Mucosa of descending colon (tissue), 3 donors: ENCODE data around the gene C8G. TPM values are rescaled to one million over a fixed set of nuclear protein-coding genes. Genes with fewer than 3 reads are reported as not detected.

Experiments used
- ATAC-seq: fragments of 200-7000 bp; cut with Tn5 transposase; one replicate; pipeline ENCODE4 v1.9.1; 2020; ENCODE audit warnings: mild to moderate bottlenecking, moderate library complexity
- DNase-seq, 3 donors: peaks; one replicate each; pipeline ENCODE4 v3.0.0-alpha.2; 2020
- H3K36me3 ChIP-seq: fragments of 200-600 bp; one replicate; pipeline ENCODE4 v1.8.0; 2021; ENCODE audit warnings: low read depth, mild to moderate bottlenecking
- H3K4me1 ChIP-seq: fragments of 200-600 bp; one replicate; pipeline ENCODE4 v1.8.0; 2021; ENCODE audit warnings: low read depth, mild to moderate bottlenecking
- H3K4me3 ChIP-seq: fragments of 200-600 bp; one replicate; pipeline ENCODE4 v1.8.0; 2021; ENCODE audit warnings: mild to moderate bottlenecking
- H3K9me3 ChIP-seq: fragments of 200-600 bp; one replicate; pipeline ENCODE4 v1.8.0; 2021; ENCODE audit warnings: mild to moderate bottlenecking
- intact Hi-C, 2 donors: fragments of 100-400 bp; cut with DNase I in 1 of 2; cut with micrococcal nuclease in 1 of 2; formaldehyde crosslinking; loops; one replicate each; pipeline versions ENCODE4 v1.11.0 to v1.11.1; 2022; cut with DNase I, micrococcal nuclease
- total RNA-seq, 3 donors: library from RNA; stranded (reverse); fragmentation: NEBNext Ultra II Directional in 2 of 3; extraction: Animal tissue kit (Norgen Biotek cat#: 25700) in 2 of 3; gene quantifications; one replicate each; pipeline versions ENCODE4 v1.2.1 to v1.2.4, GENCODE V29; 2021 to 2023
- TF ChIP-seq, protein P1 (sequence below): fragments of 200-600 bp; IDR thresholded peaks from one replicate; pipeline ENCODE4 v1.8.0; 2022; ENCODE audit warnings: antibody characterized with exemption, mild to moderate bottlenecking
- donor health status: DM: no; HTN: no; CAD: no; lungs with moderate emphysema.
- donor health status: DM: no; HTN: no; CAD: no.
- donor health status: DM: no; HTN: yes; CAD: no.

C8G gene
- total RNA-seq, 3 donors from 2014 or later, result 3.2 to 15.4 (median 10.4) TPM

- H3K36me3 ChIP-seq, result peaks cover 20% of the 10 kb centered on the region
- peak in 1 of 3 donors; percentile 40 for DNase-seq
- ATAC-seq, result no peak
- TF ChIP-seq, protein P1, sequence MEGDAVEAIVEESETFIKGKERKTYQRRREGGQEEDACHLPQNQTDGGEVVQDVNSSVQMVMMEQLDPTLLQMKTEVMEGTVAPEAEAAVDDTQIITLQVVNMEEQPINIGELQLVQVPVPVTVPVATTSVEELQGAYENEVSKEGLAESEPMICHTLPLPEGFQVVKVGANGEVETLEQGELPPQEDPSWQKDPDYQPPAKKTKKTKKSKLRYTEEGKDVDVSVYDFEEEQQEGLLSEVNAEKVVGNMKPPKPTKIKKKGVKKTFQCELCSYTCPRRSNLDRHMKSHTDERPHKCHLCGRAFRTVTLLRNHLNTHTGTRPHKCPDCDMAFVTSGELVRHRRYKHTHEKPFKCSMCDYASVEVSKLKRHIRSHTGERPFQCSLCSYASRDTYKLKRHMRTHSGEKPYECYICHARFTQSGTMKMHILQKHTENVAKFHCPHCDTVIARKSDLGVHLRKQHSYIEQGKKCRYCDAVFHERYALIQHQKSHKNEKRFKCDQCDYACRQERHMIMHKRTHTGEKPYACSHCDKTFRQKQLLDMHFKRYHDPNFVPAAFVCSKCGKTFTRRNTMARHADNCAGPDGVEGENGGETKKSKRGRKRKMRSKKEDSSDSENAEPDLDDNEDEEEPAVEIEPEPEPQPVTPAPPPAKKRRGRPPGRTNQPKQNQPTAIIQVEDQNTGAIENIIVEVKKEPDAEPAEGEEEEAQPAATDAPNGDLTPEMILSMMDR, result no peak
- H3K9me3 ChIP-seq, result no peaks in the 10 kb centered on the region
- intact Hi-C loops, result no loop called here
- H3K4me1 ChIP-seq, result peaks cover 11% of the 10 kb centered on the region
- H3K4me3 ChIP-seq, result no peak overlapping the region
Observed at GRCh38 chr9:136939996-136940525, 5.0 kb upstream of the C8G start.

- peaks cover 20% of the 10 kb centered on the region for H3K36me3 ChIP-seq
- peak in 1 of 3 donors; percentile 56 for DNase-seq
Observed at GRCh38 chr9:136940526-136941230, 4.4 kb upstream of the C8G start.

GRCh38 chr9:136941231-136942111 lies 3.6 kb upstream of the C8G start:
- intact Hi-C loops, result no loop called here
- ATAC-seq (no peak), DNase-seq (no peak)
- H3K36me3 ChIP-seq, result peaks cover 20% of the 10 kb centered on the region
- no peak overlapping the region for H3K4me3 ChIP-seq
- peaks cover 11% of the 10 kb centered on the region for H3K4me1 ChIP-seq
- no peaks in the 10 kb centered on the region for H3K9me3 ChIP-seq
- TF ChIP-seq, protein P1, result no peak

More at GRCh38 chr9:136940526-136941230, 4.4 kb upstream of the C8G start:
- H3K4me1 ChIP-seq, result peaks cover 11% of the 10 kb centered on the region
- intact Hi-C loops, result no loop called here
- ATAC-seq, result no peak
- TF ChIP-seq, protein P1, result no peak
- no peaks in the 10 kb centered on the region for H3K9me3 ChIP-seq
- no peak overlapping the region for H3K4me3 ChIP-seq

- TF ChIP-seq, protein P1, result no peak
- Histone ChIP-seq H3K36me3 (peaks cover 20% of the 10 kb centered on the region), H3K4me3 (no peak overlapping the region), H3K4me1 (peaks cover 11% of the 10 kb centered on the region), H3K9me3 (no peaks in the 10 kb centered on the region)
- DNase-seq (peak in 1 of 3 donors; percentile 63), ATAC-seq (no peak)
- intact Hi-C loops, result no loop called here
Observed at GRCh38 chr9:136942112-136942880, 2.7 kb upstream of the C8G start.

DNA sequence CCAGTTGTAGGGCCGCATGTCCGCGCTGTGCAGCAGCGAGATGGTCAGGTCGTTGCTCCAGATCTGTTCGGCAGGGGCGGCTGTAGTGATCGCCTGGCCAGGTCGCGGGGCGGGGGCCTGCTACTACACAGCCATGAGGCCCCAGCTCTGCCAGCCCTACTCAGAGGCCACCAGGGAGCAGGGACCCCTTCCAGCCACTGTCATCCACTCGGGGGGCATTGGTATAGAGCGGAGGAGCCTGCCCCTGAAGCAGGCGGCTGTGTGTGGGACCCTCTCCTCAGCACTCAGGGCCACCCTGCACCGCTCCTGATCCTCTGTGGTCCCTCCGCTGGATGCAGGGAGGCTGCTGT lies 2.2 kb upstream of the C8G start:
- no peaks in the 10 kb centered on the region for H3K9me3 ChIP-seq
- ATAC-seq (no peak), DNase-seq (peak in 1 of 3 donors; percentile 54)
- no peak overlapping the region for H3K4me3 ChIP-seq
- intact Hi-C loops, result no loop called here
- TF ChIP-seq, protein P1, result no peak
- H3K4me1 ChIP-seq, result peaks cover 15% of the 10 kb centered on the region
- peaks cover 20% of the 10 kb centered on the region for H3K36me3 ChIP-seq
